Ascending aorta (tissue), 2 donors: Measurements from ENCODE around the gene IL10RA. TPM values are rescaled to one million over a fixed set of nuclear protein-coding genes. Genes with fewer than 3 reads are reported as not detected.

Source experiments
- DNase-seq, 2 donors: peaks; one replicate each; pipeline ENCODE4 v3.0.0-alpha.2; 2019; ENCODE audit warnings: low spot score in 2 of 2
- H3K27ac ChIP-seq, 2 donors: fragments of 200-600 bp; sonication (generic); one replicate each; pipeline ENCODE4 v1.5.1; 2016 to 2017; ENCODE audit warnings: mild to moderate bottlenecking in 1 of 2
- H3K27me3 ChIP-seq: fragments of 200-600 bp; sonication (generic); one replicate; pipeline ENCODE4 v1.5.1; 2017
- H3K36me3 ChIP-seq, 2 donors: fragments of 200-600 bp; sonication (generic); one replicate each; pipeline ENCODE4 v1.5.1; 2016
- H3K4me1 ChIP-seq, 2 donors: fragments of 200-600 bp; sonication (generic); one replicate each; pipeline ENCODE4 v1.5.1; 2016 to 2017; ENCODE audit warnings: mild to moderate bottlenecking in 1 of 2
- H3K4me3 ChIP-seq, 2 donors: fragments of 200-600 bp; sonication (generic); one replicate each; pipeline ENCODE4 v1.5.1; 2016 to 2017; ENCODE audit warnings: mild to moderate bottlenecking in 1 of 2
- H3K9me3 ChIP-seq, 2 donors: fragments of 200-600 bp; sonication (generic); one replicate each; pipeline ENCODE4 v1.5.1; 2016
- intact Hi-C: fragments of 100-400 bp; cut with DNase I; formaldehyde crosslinking; loops from one replicate; pipeline ENCODE4 v1.15.1; 2023
- total RNA-seq: library from RNA; depleted of rRNA; stranded (reverse); fragments of >200 nt; gene quantifications from one replicate; pipeline ENCODE4 v1.1.0, GENCODE V29; 2016
- TF ChIP-seq, protein P1 (sequence below), 3 experiments: fragments of 200-600 bp in 2 of 3; fragments of 450-650 bp in 1 of 3; sonication (generic) in 2 of 3; IDR thresholded peaks; one replicate each; pipeline ENCODE4 v1.5.1; 2016 to 2019; ENCODE audit warnings: antibody characterized with exemption in 3 of 3, mild to moderate bottlenecking in 1 of 3, moderate library complexity in 1 of 3

Gene IL10RA
- total RNA-seq, 1 donor from 2014 or later, result 38.6 TPM

DNA sequence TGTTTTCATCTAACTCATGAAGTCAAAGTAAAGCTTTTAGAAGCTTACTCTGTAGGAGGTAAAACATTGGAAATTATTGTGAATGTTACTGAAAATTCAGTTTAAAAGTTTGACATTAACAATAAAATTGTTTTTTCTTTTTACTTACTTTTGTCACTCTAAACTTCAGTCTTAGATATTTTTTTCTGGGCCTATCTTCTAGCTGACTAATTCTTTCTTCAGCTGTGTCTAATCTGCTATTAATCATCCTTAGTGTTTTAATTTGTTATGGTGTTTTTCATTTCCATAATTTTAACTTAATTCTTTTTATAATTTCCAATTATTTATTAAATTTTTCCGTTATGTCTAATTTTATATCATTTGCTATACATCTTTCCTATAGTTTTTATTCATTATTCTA is 35.0 kb downstream of the IL10RA start:
- H3K4me3 ChIP-seq, result no peak overlapping the region
- no peak for DNase-seq
- H3K4me1 ChIP-seq, result no peaks in the 10 kb centered on the region
- H3K27me3 ChIP-seq, result no peaks in the 10 kb centered on the region
- no peaks in the 10 kb centered on the region for H3K9me3 ChIP-seq
- intact Hi-C loops, result no loop called here
- TF ChIP-seq, protein P1, sequence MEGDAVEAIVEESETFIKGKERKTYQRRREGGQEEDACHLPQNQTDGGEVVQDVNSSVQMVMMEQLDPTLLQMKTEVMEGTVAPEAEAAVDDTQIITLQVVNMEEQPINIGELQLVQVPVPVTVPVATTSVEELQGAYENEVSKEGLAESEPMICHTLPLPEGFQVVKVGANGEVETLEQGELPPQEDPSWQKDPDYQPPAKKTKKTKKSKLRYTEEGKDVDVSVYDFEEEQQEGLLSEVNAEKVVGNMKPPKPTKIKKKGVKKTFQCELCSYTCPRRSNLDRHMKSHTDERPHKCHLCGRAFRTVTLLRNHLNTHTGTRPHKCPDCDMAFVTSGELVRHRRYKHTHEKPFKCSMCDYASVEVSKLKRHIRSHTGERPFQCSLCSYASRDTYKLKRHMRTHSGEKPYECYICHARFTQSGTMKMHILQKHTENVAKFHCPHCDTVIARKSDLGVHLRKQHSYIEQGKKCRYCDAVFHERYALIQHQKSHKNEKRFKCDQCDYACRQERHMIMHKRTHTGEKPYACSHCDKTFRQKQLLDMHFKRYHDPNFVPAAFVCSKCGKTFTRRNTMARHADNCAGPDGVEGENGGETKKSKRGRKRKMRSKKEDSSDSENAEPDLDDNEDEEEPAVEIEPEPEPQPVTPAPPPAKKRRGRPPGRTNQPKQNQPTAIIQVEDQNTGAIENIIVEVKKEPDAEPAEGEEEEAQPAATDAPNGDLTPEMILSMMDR (IDR thresholded peaks at IDR 0.05), result no peak
- H3K36me3 ChIP-seq, result no peaks in the 10 kb centered on the region
- no peak overlapping the region for H3K27ac ChIP-seq

DNA sequence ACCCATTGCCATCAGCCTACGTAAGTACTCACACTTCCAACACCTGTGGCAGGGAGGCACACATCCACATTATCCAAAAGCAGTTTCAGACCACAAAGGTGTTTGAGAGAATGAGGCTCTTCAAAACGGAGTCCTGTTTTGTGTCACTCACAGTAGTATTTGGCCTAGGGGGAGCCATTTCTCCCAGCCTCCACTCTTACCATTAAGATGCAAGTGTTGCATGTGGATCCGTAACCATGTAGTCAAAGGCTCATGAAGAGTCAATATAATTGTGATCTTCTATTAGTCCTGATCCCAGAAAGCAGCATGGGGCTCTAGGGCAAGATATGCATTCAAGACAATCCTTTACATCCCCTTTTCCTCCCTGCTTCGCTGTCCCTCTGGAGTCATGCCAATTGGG is 41.5 kb downstream of the IL10RA start:
- Histone ChIP-seq H3K4me3 (no peak overlapping the region), H3K9me3 (peaks cover 0 to 2% of the 10 kb centered on the region in 2 donors), H3K27me3 (no peaks in the 10 kb centered on the region), H3K36me3 (no peaks in the 10 kb centered on the region), H3K4me1 (no peaks in the 10 kb centered on the region), H3K27ac (no peak overlapping the region)
- TF ChIP-seq, protein P1 (IDR thresholded peaks at IDR 0.05), result no peak
- DNase-seq, result no peak
- intact Hi-C loops, result no loop called here

DNA sequence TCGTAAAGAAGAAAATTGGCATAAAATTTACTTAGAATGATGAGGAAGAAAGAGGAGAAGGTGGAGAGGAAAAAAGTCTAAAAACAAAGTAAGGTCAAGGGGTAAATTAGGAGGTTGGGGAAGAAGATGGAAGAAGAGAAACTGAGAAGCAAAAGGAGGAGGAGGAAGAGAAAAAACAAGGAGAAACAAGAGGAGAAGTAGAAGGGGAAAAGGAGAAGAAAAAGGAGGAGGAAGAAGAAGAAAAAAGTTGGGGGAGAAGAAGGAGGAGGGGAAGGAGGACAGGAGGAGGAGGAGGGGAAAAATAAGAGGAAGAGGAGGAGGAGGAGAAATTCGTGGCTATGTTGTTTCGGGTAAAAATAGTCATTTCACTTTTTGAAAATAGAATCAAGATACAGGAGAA is 42.4 kb downstream of the IL10RA start:
- Histone ChIP-seq H3K4me3 (no peak overlapping the region), H3K4me1 (no peaks in the 10 kb centered on the region), H3K27ac (no peak overlapping the region), H3K27me3 (no peaks in the 10 kb centered on the region), H3K36me3 (no peaks in the 10 kb centered on the region), H3K9me3 (peaks cover 0 to 2% of the 10 kb centered on the region in 2 donors)
- DNase-seq, result no peak
- intact Hi-C loops, result no loop called here
- TF ChIP-seq, protein P1 (IDR thresholded peaks at IDR 0.05), result no peak

DNA sequence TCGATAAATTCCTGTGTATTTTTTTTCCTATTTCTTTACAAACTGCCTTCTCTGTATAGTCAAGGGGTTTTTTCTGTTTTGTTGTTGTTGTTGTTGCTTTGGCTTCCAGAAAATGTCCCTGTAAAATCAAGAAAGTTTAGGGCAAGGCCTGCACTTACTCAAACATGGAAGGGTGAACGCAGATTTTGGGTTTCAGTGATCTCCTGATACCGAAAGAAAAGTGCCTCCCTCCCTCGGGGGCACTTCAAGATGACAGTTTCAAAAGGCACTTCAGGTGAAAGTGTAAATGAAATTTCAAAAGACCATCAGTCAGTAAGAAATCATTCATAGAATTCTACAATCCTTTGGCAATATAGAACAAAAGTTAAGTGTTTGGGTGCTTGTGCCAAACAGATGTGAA is 47.2 kb downstream of the IL10RA start:
- H3K36me3 ChIP-seq, result no peaks in the 10 kb centered on the region
- no peaks in the 10 kb centered on the region for H3K9me3 ChIP-seq
- TF ChIP-seq, protein P1 (IDR thresholded peaks at IDR 0.05), result no peak
- no peak overlapping the region for H3K27ac ChIP-seq
- H3K4me3 ChIP-seq, result no peak overlapping the region
- no peaks in the 10 kb centered on the region for H3K4me1 ChIP-seq
- H3K27me3 ChIP-seq, result no peaks in the 10 kb centered on the region
- intact Hi-C loops, result no loop called here
- DNase-seq, result no peak

DNA sequence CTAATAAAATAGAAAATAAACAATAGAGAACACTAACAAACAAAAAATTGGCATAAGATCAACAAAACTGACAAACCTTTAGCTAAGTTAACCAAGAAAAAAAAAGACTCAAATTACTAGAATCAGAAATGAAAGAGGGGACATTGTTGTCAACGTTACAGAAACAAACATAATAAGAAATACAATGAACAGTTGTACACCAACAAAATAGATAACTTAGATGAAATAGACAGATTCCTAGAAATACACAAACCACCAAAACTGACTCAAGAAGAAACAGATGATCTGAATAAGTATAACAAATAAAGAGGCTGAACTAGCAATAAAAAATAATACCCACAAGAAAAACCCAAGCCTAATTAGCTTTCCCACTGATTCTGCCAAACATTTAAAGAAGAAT is 55.9 kb downstream of the IL10RA start:
- intact Hi-C loops, result no loop called here
- TF ChIP-seq, protein P1 (IDR thresholded peaks at IDR 0.05), result no peak
- Histone ChIP-seq H3K36me3 (no peaks in the 10 kb centered on the region), H3K4me1 (no peaks in the 10 kb centered on the region), H3K27me3 (no peaks in the 10 kb centered on the region), H3K27ac (no peak overlapping the region), H3K4me3 (no peak overlapping the region), H3K9me3 (no peaks in the 10 kb centered on the region)
- no peak for DNase-seq

DNA sequence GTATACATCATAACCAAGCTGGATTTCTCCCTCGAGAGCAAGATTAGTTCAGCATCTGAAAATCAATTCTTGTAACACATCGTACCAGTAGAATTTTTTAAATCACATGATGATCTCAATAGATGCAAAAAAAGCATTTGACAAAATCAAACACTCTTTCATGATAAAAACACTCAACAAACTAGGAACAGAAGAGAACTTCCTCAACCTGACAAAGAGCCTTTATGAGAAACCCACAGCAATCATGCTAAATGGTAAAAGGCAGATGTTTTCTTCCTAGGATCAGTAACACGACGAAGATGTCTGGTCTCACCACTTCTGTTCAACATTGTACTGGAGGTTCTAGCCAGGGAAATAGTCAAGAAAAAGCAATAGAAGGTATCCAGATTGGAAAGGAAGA is 56.6 kb downstream of the IL10RA start:
- Histone ChIP-seq H3K27ac (no peak overlapping the region), H3K4me3 (no peak overlapping the region), H3K4me1 (no peaks in the 10 kb centered on the region), H3K27me3 (no peaks in the 10 kb centered on the region), H3K9me3 (no peaks in the 10 kb centered on the region), H3K36me3 (no peaks in the 10 kb centered on the region)
- TF ChIP-seq, protein P1 (IDR thresholded peaks at IDR 0.05), result no peak
- no peak for DNase-seq
- intact Hi-C loops, result no loop called here
